ENCODE results near the gene TMEM203. TPM values are rescaled to one million over a fixed set of nuclear protein-coding genes. Genes with fewer than 3 reads are reported as not detected.
A peak's percentile ranks its signal among the peaks of the same experiment; 100 is the strongest.

Gene TMEM203
- total RNA-seq, 1 donor from 2014 or later: 32.9 TPM

DNA sequence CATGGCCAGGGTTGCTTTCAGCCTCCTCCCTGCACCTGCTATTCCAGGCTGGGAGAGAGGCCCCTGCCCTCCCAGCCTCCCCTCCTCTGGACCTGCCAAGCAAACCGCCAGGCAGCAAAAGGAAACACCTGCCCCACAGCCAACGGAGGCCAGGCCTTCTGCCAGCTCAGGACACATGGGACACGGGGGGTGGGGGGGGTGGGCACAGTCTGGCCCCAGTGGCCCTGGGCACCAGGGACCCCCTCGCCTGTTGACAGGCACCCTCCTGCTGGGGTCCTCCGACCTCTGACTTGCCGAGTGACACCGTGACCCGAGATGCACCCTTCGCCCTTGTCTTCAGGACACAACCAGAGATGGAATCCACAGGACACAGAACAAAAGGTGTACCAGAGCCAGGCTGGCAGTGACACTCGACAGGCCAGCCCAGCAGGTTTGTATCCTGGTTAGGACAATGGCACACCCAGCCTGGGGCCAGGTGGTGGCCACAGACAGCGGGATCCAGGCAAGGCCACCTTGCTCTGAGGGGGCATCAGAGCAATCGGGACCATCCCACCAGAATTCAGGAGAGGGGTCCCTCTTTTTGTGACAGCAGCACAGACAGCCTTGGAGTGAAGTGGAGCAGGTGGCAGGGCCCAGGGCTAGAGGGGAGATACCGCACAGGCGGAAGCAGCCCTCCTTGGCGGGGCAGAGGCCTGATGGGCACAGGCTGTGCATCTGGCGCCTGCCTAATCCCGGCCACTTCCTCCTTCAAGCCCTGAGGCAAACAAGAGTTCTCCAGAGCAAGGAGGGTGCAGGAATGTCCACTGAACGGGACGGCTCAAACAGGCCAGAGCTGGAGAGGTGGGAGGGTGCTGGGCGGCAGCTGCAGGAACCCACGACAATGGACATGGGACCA, 32.3 kb downstream of the TMEM203 start:
- Histone ChIP-seq H3K9ac (ENCODE audit: low read depth in 1 of 3, low read length in 3 of 3) (no peak overlapping the region), H3K9me3 (ENCODE audit: control insufficient read depth in 3 of 3, low read length in 3 of 3) (no peaks in the 10 kb centered on the region), H3K27me3 (ENCODE audit: control insufficient read depth in 3 of 3, insufficient read depth in 3 of 3, low read length in 3 of 3) (peaks cover 36 to 62% (median 52%) of the 10 kb centered on the region in 3 donors), H3K4me3 (ENCODE audit: low read length in 3 of 3) (no peak overlapping the region), H3K36me3 (ENCODE audit: control insufficient read depth in 3 of 3, insufficient read depth in 3 of 3, low read length in 3 of 3) (peaks cover 3 to 5% (median 4%) of the 10 kb centered on the region in 3 donors), H3K27ac (ENCODE audit: low read depth, low read length) (no peak overlapping the region), H3K4me1 (ENCODE audit: control insufficient read depth in 3 of 3, insufficient read depth in 3 of 3, low read length in 3 of 3) (peaks cover 13 to 19% (median 13%) of the 10 kb centered on the region in 3 donors)

DNA sequence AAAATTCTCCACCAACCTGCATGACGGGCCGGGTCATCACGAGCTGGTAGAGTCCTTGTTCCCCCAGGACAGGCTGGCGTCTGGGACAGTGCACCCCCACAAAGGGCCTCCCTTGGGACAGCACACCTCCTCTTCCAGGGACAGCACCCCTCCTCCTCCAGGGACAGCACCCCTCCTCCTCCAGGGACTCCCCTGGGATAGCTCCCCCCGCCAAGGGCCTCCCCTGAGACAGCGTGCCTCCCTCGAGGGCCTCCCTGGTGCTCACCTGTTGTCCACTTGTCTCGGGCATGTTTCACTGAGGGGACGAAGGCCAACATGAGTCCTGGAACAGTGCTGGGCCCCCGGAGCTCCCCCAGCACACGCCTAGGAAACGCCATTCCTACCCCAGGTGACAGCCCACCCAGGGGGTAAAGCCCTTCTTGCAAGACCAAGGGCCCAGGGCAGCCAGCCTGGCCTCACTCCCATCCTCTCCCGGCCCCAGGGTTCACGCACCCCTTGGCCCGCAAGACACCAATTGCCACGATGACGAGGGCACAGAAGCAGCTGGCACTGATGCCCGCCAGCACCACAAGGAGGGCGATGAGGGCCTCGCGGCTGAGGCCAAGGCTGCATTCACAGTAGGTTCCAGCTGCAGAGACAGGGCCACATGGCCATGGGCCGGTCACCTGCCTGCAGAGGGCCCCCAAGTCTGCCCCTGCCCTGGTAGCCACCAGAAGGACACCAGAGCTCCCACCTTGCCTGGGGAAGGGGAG, 34.1 kb downstream of the TMEM203 start:
- no peak overlapping the region for H3K9ac ChIP-seq (ENCODE audit: low read depth in 1 of 3, low read length in 3 of 3)
- H3K27me3 ChIP-seq (ENCODE audit: control insufficient read depth in 3 of 3, insufficient read depth in 3 of 3, low read length in 3 of 3): peaks cover 47 to 80% (median 68%) of the 10 kb centered on the region in 3 donors
- no peaks in the 10 kb centered on the region for H3K9me3 ChIP-seq (ENCODE audit: control insufficient read depth in 3 of 3, low read length in 3 of 3)
- peaks cover 13 to 23% (median 16%) of the 10 kb centered on the region in 3 donors for H3K4me1 ChIP-seq (ENCODE audit: control insufficient read depth in 3 of 3, insufficient read depth in 3 of 3, low read length in 3 of 3)
- H3K27ac ChIP-seq (ENCODE audit: low read depth, low read length): no peak overlapping the region
- no peak overlapping the region for H3K4me3 ChIP-seq (ENCODE audit: low read length in 3 of 3)
- no peaks in the 10 kb centered on the region for H3K36me3 ChIP-seq (ENCODE audit: control insufficient read depth in 3 of 3, insufficient read depth in 3 of 3, low read length in 3 of 3)

DNA sequence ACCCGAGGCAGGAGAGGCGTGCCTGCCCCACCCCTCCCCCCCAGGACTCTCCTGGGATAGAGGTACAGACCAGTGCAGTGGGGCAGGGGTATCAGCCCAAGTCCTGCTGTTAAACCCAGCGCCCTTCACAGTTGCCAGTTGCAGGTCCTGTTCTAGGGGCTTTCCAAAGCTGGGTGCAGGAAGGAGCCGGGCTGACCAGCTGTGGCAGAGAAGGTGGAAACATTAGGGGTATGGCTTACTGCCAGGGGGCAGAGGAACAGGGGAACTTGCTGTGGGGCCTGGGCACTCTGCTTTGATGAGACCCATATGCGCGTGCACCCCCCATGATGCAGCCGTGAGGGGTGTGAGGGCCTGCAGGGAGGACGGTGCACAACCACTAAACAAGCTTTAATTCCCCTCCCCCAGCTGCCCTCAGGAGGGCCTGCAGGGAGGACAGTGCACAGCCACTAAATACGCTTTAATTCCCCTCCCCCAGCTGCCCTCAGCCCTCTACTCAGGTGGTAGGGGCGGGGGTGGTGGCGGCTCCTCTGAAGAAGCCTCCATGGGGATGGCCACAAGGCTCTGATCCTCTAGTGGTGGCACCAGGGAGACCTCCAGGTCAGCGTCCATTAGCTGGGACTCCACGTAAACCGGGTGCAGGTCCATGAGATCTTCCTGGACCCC, 34.8 kb downstream of the TMEM203 start:
- H3K9ac ChIP-seq (ENCODE audit: low read depth in 1 of 3, low read length in 3 of 3): no peak overlapping the region
- peaks cover 13 to 23% (median 16%) of the 10 kb centered on the region in 3 donors for H3K4me1 ChIP-seq (ENCODE audit: control insufficient read depth in 3 of 3, insufficient read depth in 3 of 3, low read length in 3 of 3)
- H3K27me3 ChIP-seq (ENCODE audit: control insufficient read depth in 3 of 3, insufficient read depth in 3 of 3, low read length in 3 of 3): peaks cover 54 to 87% (median 75%) of the 10 kb centered on the region in 3 donors
- no peaks in the 10 kb centered on the region for H3K9me3 ChIP-seq (ENCODE audit: control insufficient read depth in 3 of 3, low read length in 3 of 3)
- no peaks in the 10 kb centered on the region for H3K36me3 ChIP-seq (ENCODE audit: control insufficient read depth in 3 of 3, insufficient read depth in 3 of 3, low read length in 3 of 3)
- no peak overlapping the region for H3K4me3 ChIP-seq (ENCODE audit: low read length in 3 of 3)
- H3K27ac ChIP-seq (ENCODE audit: low read depth, low read length): no peak overlapping the region

DNA sequence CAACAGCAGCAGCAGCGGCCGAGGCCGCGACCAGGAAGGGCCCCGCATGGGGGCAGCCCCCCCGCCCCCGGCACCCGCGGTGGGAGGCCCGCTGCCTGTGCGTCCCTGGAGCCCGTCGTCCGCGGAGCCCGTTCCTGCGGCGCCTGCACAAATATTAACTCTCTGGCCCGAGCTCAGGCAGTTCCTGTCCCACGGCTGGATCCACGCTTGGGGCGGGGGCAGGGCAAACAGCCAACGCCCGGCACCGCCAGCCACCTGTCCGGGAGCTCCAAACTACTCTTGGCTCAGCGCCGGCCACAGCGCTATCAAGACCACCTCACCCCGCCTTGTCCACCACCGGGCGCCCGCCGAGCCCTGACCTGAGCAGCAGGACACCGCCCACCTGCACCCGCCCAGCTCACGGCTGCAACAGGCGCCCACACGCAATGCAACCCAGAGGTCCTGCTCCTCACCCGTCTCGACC, 35.5 kb downstream of the TMEM203 start, which contains the start of gene LRRC26:
TSS of gene LRRC26 (minus strand) at position 156 of the 463 bp plus-strand sequence. CDS start at position 48, 108 bp downstream.
- peaks cover 60 to 94% (median 82%) of the 10 kb centered on the region in 3 donors for H3K27me3 ChIP-seq (ENCODE audit: control insufficient read depth in 3 of 3, insufficient read depth in 3 of 3, low read length in 3 of 3)
- H3K4me3 ChIP-seq (ENCODE audit: low read length in 3 of 3): peak within 1 kb of the TSS in 2 of 3 donors; percentile 62 to 64
- H3K36me3 ChIP-seq (ENCODE audit: control insufficient read depth in 3 of 3, insufficient read depth in 3 of 3, low read length in 3 of 3): no peaks in the 10 kb centered on the region

DNA sequence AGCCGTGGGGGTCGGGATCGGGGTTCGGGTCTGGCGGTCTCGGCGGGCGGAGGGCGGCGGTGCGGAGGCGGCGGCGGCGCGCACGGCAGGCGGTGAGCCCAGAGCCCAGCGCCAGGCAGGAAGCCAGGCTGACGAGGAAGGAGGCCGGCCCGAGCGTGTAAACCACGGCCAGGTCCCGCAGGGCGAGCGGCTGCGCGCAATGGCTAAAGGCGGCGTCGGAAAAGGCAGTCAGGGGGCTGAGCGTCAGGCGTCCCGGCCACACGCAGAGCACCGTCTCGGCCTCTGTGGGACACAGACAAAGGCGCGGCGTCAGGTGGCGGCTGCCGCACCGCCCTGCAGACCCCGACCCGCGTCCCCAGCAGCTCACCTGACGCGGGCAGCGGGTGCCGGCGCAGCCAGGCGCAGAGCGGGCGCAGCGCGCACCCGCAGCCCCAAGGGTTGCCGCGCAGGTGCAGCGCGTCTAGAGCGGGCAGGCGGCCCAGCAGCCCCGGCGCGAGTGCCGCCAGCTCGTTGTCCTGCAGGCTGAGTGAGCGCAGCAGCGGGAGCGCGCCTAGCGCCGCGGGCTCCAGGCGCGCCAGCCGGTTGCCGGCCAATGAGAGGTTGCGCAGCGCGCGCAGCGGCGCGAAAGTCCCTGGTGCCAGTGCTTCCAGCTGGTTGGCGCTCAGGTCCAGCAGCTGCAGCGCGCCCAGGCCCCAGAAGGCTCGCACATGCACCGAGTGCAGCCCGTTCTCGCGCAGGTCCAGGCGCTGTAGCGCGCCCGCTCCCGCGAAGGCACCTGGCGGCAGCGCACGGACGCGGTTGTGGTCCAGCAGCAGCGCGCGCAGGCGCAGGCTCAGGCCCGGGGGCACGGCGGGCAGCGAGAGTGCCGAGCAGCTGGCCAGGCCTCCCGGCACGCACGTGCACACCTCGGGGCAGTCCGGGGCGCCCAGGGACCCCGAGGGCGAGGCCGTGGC, 36.3 kb downstream of the TMEM203 start:
- Histone ChIP-seq H3K9ac (ENCODE audit: low read depth in 1 of 3, low read length in 3 of 3) (peak overlapping the region in 1 of 3 donors; percentile 45), H3K36me3 (ENCODE audit: control insufficient read depth in 3 of 3, insufficient read depth in 3 of 3, low read length in 3 of 3) (no peaks in the 10 kb centered on the region), H3K4me3 (ENCODE audit: low read length in 3 of 3) (peak overlapping the region in 2 of 3 donors; percentile 62 to 64), H3K27me3 (ENCODE audit: control insufficient read depth in 3 of 3, insufficient read depth in 3 of 3, low read length in 3 of 3) (peaks cover 68 to 100% (median 89%) of the 10 kb centered on the region in 3 donors), H3K4me1 (ENCODE audit: control insufficient read depth in 3 of 3, insufficient read depth in 3 of 3, low read length in 3 of 3) (peaks cover 13 to 23% (median 16%) of the 10 kb centered on the region in 3 donors), H3K9me3 (ENCODE audit: control insufficient read depth in 3 of 3, low read length in 3 of 3) (no peaks in the 10 kb centered on the region), H3K27ac (ENCODE audit: low read depth, low read length) (no peak overlapping the region)

More for the DNA sequence above, 35.5 kb downstream of the TMEM203 start, which contains the start of gene LRRC26:
- H3K9ac ChIP-seq (ENCODE audit: low read depth in 1 of 3, low read length in 3 of 3): peak within 1 kb of the TSS in 1 of 3 donors; percentile 45
- peaks cover 13 to 23% (median 16%) of the 10 kb centered on the region in 3 donors for H3K4me1 ChIP-seq (ENCODE audit: control insufficient read depth in 3 of 3, insufficient read depth in 3 of 3, low read length in 3 of 3)
- H3K9me3 ChIP-seq (ENCODE audit: control insufficient read depth in 3 of 3, low read length in 3 of 3): no peaks in the 10 kb centered on the region
- no peak within 1 kb of the TSS for H3K27ac ChIP-seq (ENCODE audit: low read depth, low read length)

DNA sequence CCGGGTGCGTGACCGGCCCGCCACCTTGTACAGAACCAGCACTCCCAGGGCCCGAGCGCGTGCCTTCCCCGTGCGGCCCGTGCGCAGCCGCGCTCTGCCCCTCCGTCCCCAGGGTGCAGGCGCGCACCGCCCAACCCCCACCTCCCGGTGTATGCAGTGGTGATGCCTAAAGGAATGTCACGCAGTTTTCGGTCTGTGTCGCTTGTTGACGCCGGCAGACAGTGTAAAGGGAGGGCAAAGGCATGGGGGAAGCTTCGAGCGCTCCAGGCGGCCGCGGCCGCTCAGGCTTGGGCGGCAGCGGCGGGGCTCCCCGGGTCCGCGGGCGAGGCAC, 36.9 kb downstream of the TMEM203 start:
- peak overlapping the region in 1 of 3 donors; percentile 62 for H3K4me3 ChIP-seq (ENCODE audit: low read length in 3 of 3)
- H3K36me3 ChIP-seq (ENCODE audit: control insufficient read depth in 3 of 3, insufficient read depth in 3 of 3, low read length in 3 of 3): no peaks in the 10 kb centered on the region
- H3K9ac ChIP-seq (ENCODE audit: low read depth in 1 of 3, low read length in 3 of 3): peak overlapping the region in 1 of 3 donors; percentile 45
- peaks cover 13 to 24% (median 16%) of the 10 kb centered on the region in 3 donors for H3K4me1 ChIP-seq (ENCODE audit: control insufficient read depth in 3 of 3, insufficient read depth in 3 of 3, low read length in 3 of 3)
- H3K27ac ChIP-seq (ENCODE audit: low read depth, low read length): no peak overlapping the region
- H3K9me3 ChIP-seq (ENCODE audit: control insufficient read depth in 3 of 3, low read length in 3 of 3): no peaks in the 10 kb centered on the region
- H3K27me3 ChIP-seq (ENCODE audit: control insufficient read depth in 3 of 3, insufficient read depth in 3 of 3, low read length in 3 of 3): peaks cover 74 to 100% (median 94%) of the 10 kb centered on the region in 3 donors

DNA sequence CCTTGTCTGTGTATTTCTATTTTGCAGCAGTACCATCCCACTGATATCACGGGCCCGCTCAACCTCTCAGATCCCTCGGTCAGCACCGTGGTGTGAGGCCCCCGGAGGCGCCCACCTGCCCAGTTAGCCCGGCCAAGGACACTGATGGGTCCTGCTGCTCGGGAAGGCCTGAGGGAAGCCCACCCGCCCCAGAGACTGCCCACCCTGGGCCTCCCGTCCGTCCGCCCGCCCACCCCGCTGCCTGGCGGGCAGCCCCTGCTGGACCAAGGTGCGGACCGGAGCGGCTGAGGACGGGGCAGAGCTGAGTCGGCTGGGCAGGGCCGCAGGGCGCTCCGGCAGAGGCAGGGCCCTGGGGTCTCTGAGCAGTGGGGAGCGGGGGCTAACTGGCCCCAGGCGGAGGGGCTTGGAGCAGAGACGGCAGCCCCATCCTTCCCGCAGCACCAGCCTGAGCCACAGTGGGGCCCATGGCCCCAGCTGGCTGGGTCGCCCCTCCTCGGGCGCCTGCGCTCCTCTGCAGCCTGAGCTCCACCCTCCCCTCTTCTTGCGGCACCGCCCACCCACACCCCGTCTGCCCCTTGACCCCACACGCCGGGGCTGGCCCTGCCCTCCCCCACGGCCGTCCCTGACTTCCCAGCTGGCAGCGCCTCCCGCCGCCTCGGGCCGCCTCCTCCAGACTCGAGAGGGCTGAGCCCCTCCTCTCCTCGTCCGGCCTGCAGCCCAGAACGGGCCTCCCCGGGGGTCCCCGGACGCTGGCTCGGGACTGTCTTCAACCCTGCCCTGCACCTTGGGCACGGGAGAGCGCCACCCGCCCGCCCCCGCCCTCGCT, 37.5 kb downstream of the TMEM203 start:
- Histone ChIP-seq H3K9ac (ENCODE audit: low read depth in 1 of 3, low read length in 3 of 3) (no peak overlapping the region), H3K9me3 (ENCODE audit: control insufficient read depth in 3 of 3, low read length in 3 of 3) (no peaks in the 10 kb centered on the region), H3K27me3 (ENCODE audit: control insufficient read depth in 3 of 3, insufficient read depth in 3 of 3, low read length in 3 of 3) (peaks cover 80 to 99% (median 93%) of the 10 kb centered on the region in 3 donors), H3K4me3 (ENCODE audit: low read length in 3 of 3) (no peak overlapping the region), H3K27ac (ENCODE audit: low read depth, low read length) (no peak overlapping the region), H3K4me1 (ENCODE audit: control insufficient read depth in 3 of 3, insufficient read depth in 3 of 3, low read length in 3 of 3) (peaks cover 15 to 29% (median 19%) of the 10 kb centered on the region in 3 donors), H3K36me3 (ENCODE audit: control insufficient read depth in 3 of 3, insufficient read depth in 3 of 3, low read length in 3 of 3) (no peaks in the 10 kb centered on the region)

DNA sequence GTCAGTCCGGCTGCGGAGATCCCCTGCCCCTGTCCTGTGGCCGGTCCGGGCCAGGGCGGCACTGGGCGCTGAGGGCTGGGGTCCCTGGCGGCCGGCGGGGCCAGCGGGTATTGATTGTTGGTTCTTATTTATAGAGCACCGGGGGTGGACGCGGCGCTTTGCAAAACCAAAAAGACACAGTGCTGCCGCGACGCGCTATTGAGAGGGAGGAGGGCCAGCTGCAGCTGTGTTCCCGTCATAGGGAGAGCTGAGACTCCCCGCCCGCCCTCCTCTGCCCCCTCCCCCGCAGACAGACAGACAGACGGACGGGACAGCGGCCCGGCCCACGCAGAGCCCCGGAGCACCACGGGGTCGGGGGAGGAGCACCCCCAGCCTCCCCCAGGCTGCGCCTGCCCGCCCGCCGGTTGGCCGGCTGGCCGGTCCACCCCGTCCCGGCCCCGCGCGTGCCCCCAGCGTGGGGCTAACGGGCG, 38.1 kb downstream of the TMEM203 start:
- Histone ChIP-seq H3K4me3 (ENCODE audit: low read length in 3 of 3) (no peak overlapping the region), H3K4me1 (ENCODE audit: control insufficient read depth in 3 of 3, insufficient read depth in 3 of 3, low read length in 3 of 3) (peaks cover 15 to 34% (median 19%) of the 10 kb centered on the region in 3 donors), H3K9me3 (ENCODE audit: control insufficient read depth in 3 of 3, low read length in 3 of 3) (no peaks in the 10 kb centered on the region), H3K36me3 (ENCODE audit: control insufficient read depth in 3 of 3, insufficient read depth in 3 of 3, low read length in 3 of 3) (no peaks in the 10 kb centered on the region), H3K27ac (ENCODE audit: low read depth, low read length) (no peak overlapping the region), H3K27me3 (ENCODE audit: control insufficient read depth in 3 of 3, insufficient read depth in 3 of 3, low read length in 3 of 3) (peaks cover 77 to 98% (median 94%) of the 10 kb centered on the region in 3 donors), H3K9ac (ENCODE audit: low read depth in 1 of 3, low read length in 3 of 3) (no peak overlapping the region)
